Measurements from ENCODE around the gene CHL1.

The CHL1 gene

DNA sequence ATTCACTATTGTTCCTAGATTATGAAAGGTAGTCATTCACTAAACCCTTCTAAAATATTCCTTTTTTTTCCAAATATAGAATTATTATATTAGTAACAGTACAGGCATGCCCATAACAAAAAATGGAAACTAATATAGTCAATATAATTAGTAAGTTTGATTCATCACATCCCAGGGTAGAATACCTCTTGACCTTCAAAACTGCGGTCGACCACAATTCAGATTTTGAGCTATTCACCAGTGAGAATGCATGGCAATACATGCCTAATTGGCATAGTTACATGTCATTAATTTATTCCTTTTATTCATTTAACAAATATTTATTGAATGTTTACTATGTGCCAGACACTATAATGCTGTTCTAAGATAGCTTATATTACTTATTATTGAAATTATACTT is 98.0 kb downstream of the CHL1 start:
- H3K9ac ChIP-seq (ENCODE audit: insufficient read length) = no peak overlapping the region
- H3K9me3 ChIP-seq (ENCODE audit: low read depth, low read length) = no peaks in the 10 kb centered on the region
- H3K36me3 ChIP-seq (ENCODE audit: insufficient read depth, low read length) = no peaks in the 10 kb centered on the region
- no peak overlapping the region for H3K27ac ChIP-seq
- DNase-seq (ENCODE audit: low read depth, low spot score) = no peak
- H3K4me3 ChIP-seq = no peak overlapping the region
- TF ChIP-seq POLR2AphosphoS5 (IDR thresholded peaks at IDR 0.05; ENCODE audit: borderline replicate concordance, low read depth, low read length) (no peak), EZH2 (IDR thresholded peaks at IDR 0.05) (no peak), FOXP2 (optimal IDR thresholded peaks at IDR 0.05; ENCODE audit: control extremely low read depth, extremely low read length, insufficient read depth) (no peak)

DNA sequence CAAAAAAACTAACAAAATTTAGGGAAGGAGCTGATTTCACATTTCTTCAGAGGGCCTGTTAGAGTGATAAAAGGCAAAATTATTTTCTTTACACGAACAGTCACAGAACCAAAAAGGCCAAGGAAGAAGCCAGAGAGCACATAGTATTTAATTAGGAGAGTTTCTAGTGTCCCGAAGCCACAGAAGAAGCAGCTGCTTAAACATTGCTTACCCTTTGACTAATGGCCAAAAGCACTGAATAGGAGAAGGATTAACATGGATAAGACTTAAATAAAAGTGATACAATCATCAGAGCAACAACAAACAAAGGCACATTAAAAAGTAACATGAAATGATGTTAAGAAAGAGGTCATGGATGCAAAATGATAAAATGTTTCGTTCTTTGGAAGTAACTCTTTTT is 98.6 kb downstream of the CHL1 start:
- no peaks in the 10 kb centered on the region for H3K9me3 ChIP-seq (ENCODE audit: low read depth, low read length)
- TF ChIP-seq FOXP2 (optimal IDR thresholded peaks at IDR 0.05; ENCODE audit: control extremely low read depth, extremely low read length, insufficient read depth) = no peak
- no peak for TF ChIP-seq EZH2 (IDR thresholded peaks at IDR 0.05)
- no peak for TF ChIP-seq POLR2AphosphoS5 (IDR thresholded peaks at IDR 0.05; ENCODE audit: borderline replicate concordance, low read depth, low read length)
- no peak overlapping the region for H3K4me3 ChIP-seq
- no peaks in the 10 kb centered on the region for H3K36me3 ChIP-seq (ENCODE audit: insufficient read depth, low read length)
- H3K9ac ChIP-seq (ENCODE audit: insufficient read length) = no peak overlapping the region
- H3K27ac ChIP-seq = no peak overlapping the region
- DNase-seq (ENCODE audit: low read depth, low spot score) = no peak

DNA sequence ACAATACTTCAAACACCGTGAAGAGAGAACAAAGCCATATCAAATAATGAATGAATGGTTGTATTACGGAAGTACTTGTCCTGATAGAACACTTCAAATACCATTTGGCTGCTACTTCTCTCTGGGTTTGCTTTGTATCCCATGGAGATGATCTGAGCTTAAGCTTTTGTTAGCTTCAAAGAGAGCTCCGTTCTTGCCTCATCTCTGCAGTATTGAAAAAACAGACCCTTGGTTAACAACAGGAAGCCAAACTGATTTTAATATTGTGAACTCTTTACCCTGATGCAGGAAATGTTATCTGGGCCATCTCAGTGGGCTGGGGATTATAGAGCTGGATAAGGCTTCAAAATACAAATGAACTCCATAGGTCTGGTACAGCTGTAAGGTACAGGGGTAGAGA is 101.0 kb downstream of the CHL1 start:
- no peak overlapping the region for H3K9ac ChIP-seq (ENCODE audit: insufficient read length)
- no peaks in the 10 kb centered on the region for H3K36me3 ChIP-seq (ENCODE audit: insufficient read depth, low read length)
- TF ChIP-seq POLR2AphosphoS5 (IDR thresholded peaks at IDR 0.05; ENCODE audit: borderline replicate concordance, low read depth, low read length) (no peak), EZH2 (IDR thresholded peaks at IDR 0.05) (no peak), FOXP2 (optimal IDR thresholded peaks at IDR 0.05; ENCODE audit: control extremely low read depth, extremely low read length, insufficient read depth) (no peak)
- H3K4me3 ChIP-seq = no peak overlapping the region
- DNase-seq (ENCODE audit: low read depth, low spot score) = no peak
- H3K9me3 ChIP-seq (ENCODE audit: low read depth, low read length) = no peaks in the 10 kb centered on the region
- no peak overlapping the region for H3K27ac ChIP-seq

DNA sequence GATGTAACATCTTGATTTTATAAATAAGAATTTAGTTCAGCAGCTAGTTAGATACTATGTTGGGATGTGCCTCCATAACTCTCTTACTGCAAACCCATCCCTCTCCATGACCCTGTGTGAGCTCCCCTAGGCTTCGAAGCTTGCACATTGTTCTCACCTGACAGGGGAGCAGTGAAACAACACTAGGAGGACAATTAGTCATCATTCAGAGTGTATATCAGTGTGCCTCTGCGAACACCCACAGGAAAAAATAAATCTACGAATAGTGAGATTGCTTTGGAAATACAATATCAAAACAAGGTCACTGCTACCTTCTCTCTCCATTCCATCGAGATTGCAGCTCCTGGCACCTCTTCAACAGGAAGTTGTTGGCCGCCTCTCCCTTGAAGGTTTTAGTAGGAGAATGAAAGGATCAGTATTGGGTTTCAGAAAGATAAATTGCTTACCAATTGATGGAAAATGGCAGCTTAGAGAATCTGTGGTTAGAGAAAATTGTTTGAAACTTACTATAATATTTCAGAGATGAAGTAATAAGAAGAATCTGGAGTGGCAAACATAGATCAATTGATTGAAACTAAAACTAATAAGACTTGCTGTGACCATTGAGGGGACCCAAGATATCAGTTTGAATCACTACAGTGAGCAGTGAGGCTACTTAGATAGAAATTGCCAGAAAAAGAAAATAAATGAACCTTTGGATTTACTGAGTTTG is 103.2 kb downstream of the CHL1 start:
- no peak overlapping the region for H3K9ac ChIP-seq (ENCODE audit: insufficient read length)
- no peaks in the 10 kb centered on the region for H3K9me3 ChIP-seq (ENCODE audit: low read depth, low read length)
- H3K36me3 ChIP-seq (ENCODE audit: insufficient read depth, low read length) = no peaks in the 10 kb centered on the region
- TF ChIP-seq EZH2 (IDR thresholded peaks at IDR 0.05) (no peak), POLR2AphosphoS5 (IDR thresholded peaks at IDR 0.05; ENCODE audit: borderline replicate concordance, low read depth, low read length) (no peak), FOXP2 (optimal IDR thresholded peaks at IDR 0.05; ENCODE audit: control extremely low read depth, extremely low read length, insufficient read depth) (no peak)
- no peak overlapping the region for H3K27ac ChIP-seq
- no peak for DNase-seq (ENCODE audit: low read depth, low spot score)
- H3K4me3 ChIP-seq = no peak overlapping the region

DNA sequence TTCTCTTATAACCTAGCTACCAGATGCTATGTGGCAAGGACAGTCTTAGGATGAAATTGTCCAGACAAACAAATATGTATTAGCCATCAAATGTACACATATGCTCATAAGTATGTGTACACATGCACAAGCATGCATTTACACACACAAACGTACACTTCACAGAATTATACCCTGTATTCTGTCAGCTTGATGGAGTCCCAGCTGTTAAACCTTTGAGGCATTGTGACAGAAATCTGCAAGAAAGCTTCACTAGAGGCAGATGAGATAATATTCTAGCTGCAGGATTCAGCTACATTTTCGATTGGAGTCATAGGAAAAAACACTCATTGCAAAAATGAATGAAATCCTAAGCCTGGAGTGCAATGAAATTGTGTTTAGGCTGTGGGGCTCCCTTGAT is 110.6 kb downstream of the CHL1 start:
- no peak for TF ChIP-seq FOXP2 (optimal IDR thresholded peaks at IDR 0.05; ENCODE audit: control extremely low read depth, extremely low read length, insufficient read depth)
- TF ChIP-seq EZH2 (IDR thresholded peaks at IDR 0.05) = no peak
- TF ChIP-seq POLR2AphosphoS5 (IDR thresholded peaks at IDR 0.05; ENCODE audit: borderline replicate concordance, low read depth, low read length) = no peak
- DNase-seq (ENCODE audit: low read depth, low spot score) = no peak
- no peaks in the 10 kb centered on the region for H3K9me3 ChIP-seq (ENCODE audit: low read depth, low read length)
- H3K9ac ChIP-seq (ENCODE audit: insufficient read length) = no peak overlapping the region
- H3K4me3 ChIP-seq = no peak overlapping the region
- H3K36me3 ChIP-seq (ENCODE audit: insufficient read depth, low read length) = no peaks in the 10 kb centered on the region
- no peak overlapping the region for H3K27ac ChIP-seq

DNA sequence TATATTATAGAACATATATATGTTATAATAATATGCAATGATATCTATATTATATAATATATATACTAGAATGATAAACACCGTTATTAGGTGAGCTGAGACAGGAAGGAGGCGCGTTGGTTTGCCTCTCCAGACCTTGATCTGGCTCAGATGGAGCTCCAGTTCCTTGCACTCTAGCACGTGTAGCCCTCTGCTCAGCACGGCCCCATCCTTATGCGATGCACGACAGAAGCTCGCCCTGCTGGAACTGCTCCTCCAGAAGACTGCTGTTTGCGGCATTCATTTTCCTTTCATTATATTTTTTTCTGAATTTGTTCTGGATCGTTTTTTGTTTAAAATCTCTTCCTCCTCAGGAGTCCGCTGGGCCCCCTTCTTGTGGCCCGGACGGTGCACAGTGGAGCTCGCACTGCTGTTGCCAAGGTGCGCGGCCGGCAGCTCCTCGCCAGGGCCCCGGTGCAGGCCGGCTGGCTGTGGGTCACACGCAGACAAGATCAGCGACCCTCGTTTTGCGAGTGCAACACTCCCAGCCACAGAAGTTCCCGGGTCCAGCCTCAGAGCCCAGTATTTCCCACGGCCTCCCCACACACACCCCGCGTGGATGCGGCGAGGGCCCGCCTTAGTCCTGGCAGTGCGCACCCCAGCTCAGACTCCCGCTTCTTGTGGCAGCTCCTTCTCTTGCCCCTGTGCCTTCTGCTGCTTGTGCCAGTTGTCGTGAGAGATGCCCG is 112.2 kb downstream of the CHL1 start:
- DNase-seq (ENCODE audit: low read depth, low spot score) = no peak
- Histone ChIP-seq H3K27ac (no peak overlapping the region), H3K4me3 (no peak overlapping the region), H3K36me3 (ENCODE audit: insufficient read depth, low read length) (no peaks in the 10 kb centered on the region), H3K9me3 (ENCODE audit: low read depth, low read length) (no peaks in the 10 kb centered on the region), H3K9ac (ENCODE audit: insufficient read length) (no peak overlapping the region)
- TF ChIP-seq FOXP2 (optimal IDR thresholded peaks at IDR 0.05; ENCODE audit: control extremely low read depth, extremely low read length, insufficient read depth) (no peak), POLR2AphosphoS5 (IDR thresholded peaks at IDR 0.05; ENCODE audit: borderline replicate concordance, low read depth, low read length) (no peak), EZH2 (IDR thresholded peaks at IDR 0.05) (no peak)

DNA sequence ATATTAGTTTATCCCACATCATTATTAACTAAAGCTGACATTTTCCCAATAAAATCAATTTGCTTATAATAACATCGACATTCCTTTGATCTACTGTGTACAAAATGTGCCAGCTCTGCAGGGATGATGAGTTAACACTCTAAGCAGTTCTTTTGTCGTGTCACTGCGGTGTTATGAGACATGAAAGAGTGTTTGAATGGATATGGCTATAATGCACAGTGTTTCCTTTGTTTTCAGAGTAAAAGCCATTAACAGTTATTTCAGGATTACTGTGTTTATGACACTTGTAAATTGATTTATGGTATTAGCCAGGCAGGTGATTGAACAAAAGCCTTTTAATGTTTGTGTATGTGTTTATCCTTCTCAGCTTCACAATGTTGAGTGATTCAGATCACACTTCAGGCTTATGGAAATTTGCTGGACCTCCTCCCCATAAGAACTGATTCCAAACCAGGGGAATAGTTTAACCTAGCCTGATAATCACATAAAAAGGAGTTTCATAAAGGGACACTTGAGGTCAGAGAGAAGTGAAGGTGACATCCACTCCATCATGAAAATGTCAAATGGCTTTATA is 115.7 kb downstream of the CHL1 start:
- H3K36me3 ChIP-seq (ENCODE audit: insufficient read depth, low read length) = no peaks in the 10 kb centered on the region
- no peak for DNase-seq (ENCODE audit: low read depth, low spot score)
- no peak for TF ChIP-seq EZH2 (IDR thresholded peaks at IDR 0.05)
- TF ChIP-seq FOXP2 (optimal IDR thresholded peaks at IDR 0.05; ENCODE audit: control extremely low read depth, extremely low read length, insufficient read depth) = no peak
- no peak for TF ChIP-seq POLR2AphosphoS5 (IDR thresholded peaks at IDR 0.05; ENCODE audit: borderline replicate concordance, low read depth, low read length)
- no peak overlapping the region for H3K9ac ChIP-seq (ENCODE audit: insufficient read length)
- H3K9me3 ChIP-seq (ENCODE audit: low read depth, low read length) = no peaks in the 10 kb centered on the region
- no peak overlapping the region for H3K27ac ChIP-seq
- no peak overlapping the region for H3K4me3 ChIP-seq

DNA sequence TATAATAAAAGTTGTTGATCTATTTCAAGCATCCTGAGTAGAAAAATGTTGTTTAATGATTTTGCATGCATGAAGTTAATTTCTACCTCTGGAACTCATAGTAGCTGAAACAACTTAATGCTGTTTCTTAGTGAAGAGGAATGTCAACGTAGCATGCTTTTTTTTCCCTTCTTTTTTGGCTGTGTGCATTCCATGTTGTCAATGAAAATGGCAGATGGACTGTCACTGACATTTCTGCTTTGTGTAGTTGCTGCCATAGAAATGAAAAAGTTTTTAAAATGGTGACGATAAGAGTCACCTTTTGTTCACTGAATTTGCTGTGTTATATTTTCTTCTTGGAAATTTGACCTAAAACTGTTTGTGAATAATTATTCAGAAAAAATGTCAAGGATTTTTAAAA is 116.3 kb downstream of the CHL1 start:
- Histone ChIP-seq H3K9me3 (ENCODE audit: low read depth, low read length) (no peaks in the 10 kb centered on the region), H3K36me3 (ENCODE audit: insufficient read depth, low read length) (no peaks in the 10 kb centered on the region), H3K4me3 (no peak overlapping the region), H3K27ac (no peak overlapping the region), H3K9ac (ENCODE audit: insufficient read length) (no peak overlapping the region)
- no peak for DNase-seq (ENCODE audit: low read depth, low spot score)
- TF ChIP-seq FOXP2 (optimal IDR thresholded peaks at IDR 0.05; ENCODE audit: control extremely low read depth, extremely low read length, insufficient read depth) (no peak), POLR2AphosphoS5 (IDR thresholded peaks at IDR 0.05; ENCODE audit: borderline replicate concordance, low read depth, low read length) (no peak), EZH2 (IDR thresholded peaks at IDR 0.05) (no peak)
